ENCODE results near the gene RBFOX2.
"Not testable (repeated sequence)": the region's sequence is repeated elsewhere in the genome, so short reads cannot be mapped to it uniquely, and the experiment has no call there.

Gene RBFOX2

GRCh38 chr22:36008565-36008964 lies 20.1 kb downstream of the RBFOX2 start:
- no peaks in the 10 kb centered on the region for H3K9me3 ChIP-seq (ENCODE audit: control insufficient read depth, insufficient read depth, low read length)
- no peaks in the 10 kb centered on the region for H3K36me3 ChIP-seq (ENCODE audit: insufficient read depth, low read length)
- H3K9ac ChIP-seq (ENCODE audit: low read depth, low read length): no peak overlapping the region
- H3K4me1 ChIP-seq (ENCODE audit: insufficient read depth, low read length): peaks cover 3% of the 10 kb centered on the region; the same call in 1 of the 2 replicates

GRCh38 chr22:36008131-36008530 lies 20.5 kb downstream of the RBFOX2 start:
- Histone ChIP-seq H3K9me3 (ENCODE audit: control insufficient read depth, insufficient read depth, low read length) (no peaks in the 10 kb centered on the region), H3K4me1 (ENCODE audit: insufficient read depth, low read length) (peaks cover 3% of the 10 kb centered on the region; the same call in 1 of the 2 replicates), H3K36me3 (ENCODE audit: insufficient read depth, low read length) (no peaks in the 10 kb centered on the region), H3K9ac (ENCODE audit: low read depth, low read length) (no peak overlapping the region)

GRCh38 chr22:36003972-36004674 lies 24.5 kb downstream of the RBFOX2 start:
- Histone ChIP-seq H3K36me3 (ENCODE audit: insufficient read depth, low read length) (no peaks in the 10 kb centered on the region), H3K9ac (ENCODE audit: low read depth, low read length) (no peak overlapping the region), H3K4me1 (ENCODE audit: insufficient read depth, low read length) (peaks cover 3% of the 10 kb centered on the region; the same call in 1 of the 2 replicates), H3K9me3 (ENCODE audit: control insufficient read depth, insufficient read depth, low read length) (no peaks in the 10 kb centered on the region)

- H3K4me1 ChIP-seq (ENCODE audit: insufficient read depth, low read length): peaks cover under 1% of the 10 kb centered on the region; the same call in 1 of the 2 replicates
- H3K9me3 ChIP-seq (ENCODE audit: control insufficient read depth, insufficient read depth, low read length): no peaks in the 10 kb centered on the region
- H3K9ac ChIP-seq (ENCODE audit: low read depth, low read length): no peak overlapping the region
- no peaks in the 10 kb centered on the region for H3K36me3 ChIP-seq (ENCODE audit: insufficient read depth, low read length)
These were observed 25.8 kb downstream of the RBFOX2 start for GRCh38 chr22:36002718-36003260.

GRCh38 chr22:36002084-36002483 lies 26.5 kb downstream of the RBFOX2 start:
- Histone ChIP-seq H3K36me3 (ENCODE audit: insufficient read depth, low read length) (no peaks in the 10 kb centered on the region), H3K9me3 (ENCODE audit: control insufficient read depth, insufficient read depth, low read length) (no peaks in the 10 kb centered on the region), H3K4me1 (ENCODE audit: insufficient read depth, low read length) (peaks cover 6% of the 10 kb centered on the region; the same call in 1 of the 2 replicates), H3K9ac (ENCODE audit: low read depth, low read length) (no peak overlapping the region)

- H3K36me3 ChIP-seq (ENCODE audit: insufficient read depth, low read length): peaks cover 3% of the 10 kb centered on the region
- H3K9me3 ChIP-seq (ENCODE audit: control insufficient read depth, insufficient read depth, low read length): no peaks in the 10 kb centered on the region
- H3K4me1 ChIP-seq (ENCODE audit: insufficient read depth, low read length): peaks cover 11% of the 10 kb centered on the region; the same call in 1 of the 2 replicates
- no peak overlapping the region for H3K9ac ChIP-seq (ENCODE audit: low read depth, low read length)
These were observed 29.9 kb downstream of the RBFOX2 start for GRCh38 chr22:35998748-35999147.

- Histone ChIP-seq H3K9ac (ENCODE audit: low read depth, low read length) (no peak overlapping the region), H3K36me3 (ENCODE audit: insufficient read depth, low read length) (peaks cover 3% of the 10 kb centered on the region), H3K4me1 (ENCODE audit: insufficient read depth, low read length) (peaks cover 11% of the 10 kb centered on the region; the same call in 1 of the 2 replicates), H3K9me3 (ENCODE audit: control insufficient read depth, insufficient read depth, low read length) (no peaks in the 10 kb centered on the region)
These were observed 31.2 kb downstream of the RBFOX2 start for GRCh38 chr22:35997438-35997837.

GRCh38 chr22:35996596-35996995 lies 32.0 kb downstream of the RBFOX2 start:
- Histone ChIP-seq H3K36me3 (ENCODE audit: insufficient read depth, low read length) (peaks cover 3% of the 10 kb centered on the region), H3K9me3 (ENCODE audit: control insufficient read depth, insufficient read depth, low read length) (no peaks in the 10 kb centered on the region), H3K4me1 (ENCODE audit: insufficient read depth, low read length) (peaks cover 11% of the 10 kb centered on the region; the same call in 1 of the 2 replicates), H3K9ac (ENCODE audit: low read depth, low read length) (no peak overlapping the region)

- peaks cover 11% of the 10 kb centered on the region; the same call in 1 of the 2 replicates for H3K4me1 ChIP-seq (ENCODE audit: insufficient read depth, low read length)
- no peak overlapping the region for H3K9ac ChIP-seq (ENCODE audit: low read depth, low read length)
These were observed 32.9 kb downstream of the RBFOX2 start for GRCh38 chr22:35995772-35996171.

GRCh38 chr22:35995348-35995747 lies 33.3 kb downstream of the RBFOX2 start:
- Histone ChIP-seq H3K9me3 (ENCODE audit: control insufficient read depth, insufficient read depth, low read length) (no peaks in the 10 kb centered on the region), H3K4me1 (ENCODE audit: insufficient read depth, low read length) (peaks cover 11% of the 10 kb centered on the region; the same call in 1 of the 2 replicates), H3K36me3 (ENCODE audit: insufficient read depth, low read length) (peaks cover 3% of the 10 kb centered on the region), H3K9ac (ENCODE audit: low read depth, low read length) (no peak overlapping the region)

More at GRCh38 chr22:35995772-35996171, 32.9 kb downstream of the RBFOX2 start:
- Histone ChIP-seq H3K9me3 (ENCODE audit: control insufficient read depth, insufficient read depth, low read length) (no peaks in the 10 kb centered on the region), H3K36me3 (ENCODE audit: insufficient read depth, low read length) (peaks cover 3% of the 10 kb centered on the region)

- not testable (repeated sequence) for H3K9ac ChIP-seq (ENCODE audit: low read depth, low read length); H3K9me3 ChIP-seq (ENCODE audit: control insufficient read depth, insufficient read depth, low read length); H3K36me3 ChIP-seq (ENCODE audit: insufficient read depth, low read length)
- H3K4me1 ChIP-seq (ENCODE audit: insufficient read depth, low read length): peaks cover 11% of the 10 kb centered on the region; the same call in 1 of the 2 replicates
These were observed 34.9 kb downstream of the RBFOX2 start for GRCh38 chr22:35993727-35994126.

GRCh38 chr22:35993048-35993714 lies 35.4 kb downstream of the RBFOX2 start:
- H3K9ac ChIP-seq (ENCODE audit: low read depth, low read length): no peak overlapping the region
- H3K36me3 ChIP-seq (ENCODE audit: insufficient read depth, low read length): peaks cover 3% of the 10 kb centered on the region
- peaks cover 11% of the 10 kb centered on the region; the same call in 1 of the 2 replicates for H3K4me1 ChIP-seq (ENCODE audit: insufficient read depth, low read length)
- H3K9me3 ChIP-seq (ENCODE audit: control insufficient read depth, insufficient read depth, low read length): no peaks in the 10 kb centered on the region

GRCh38 chr22:35991168-35991567 lies 37.5 kb downstream of the RBFOX2 start:
- H3K9ac ChIP-seq (ENCODE audit: low read depth, low read length): no peak overlapping the region

GRCh38 chr22:35988030-35988429 lies 40.6 kb downstream of the RBFOX2 start:
- peaks cover 2% of the 10 kb centered on the region; the same call in 1 of the 2 replicates for H3K36me3 ChIP-seq (ENCODE audit: insufficient read depth, low read length)
- H3K9me3 ChIP-seq (ENCODE audit: control insufficient read depth, insufficient read depth, low read length): no peaks in the 10 kb centered on the region
- H3K9ac ChIP-seq (ENCODE audit: low read depth, low read length): no peak overlapping the region
- H3K4me1 ChIP-seq (ENCODE audit: insufficient read depth, low read length): peaks cover 5% of the 10 kb centered on the region; the same call in 1 of the 2 replicates

More at GRCh38 chr22:35991168-35991567, 37.5 kb downstream of the RBFOX2 start:
- Histone ChIP-seq H3K9me3 (ENCODE audit: control insufficient read depth, insufficient read depth, low read length) (no peaks in the 10 kb centered on the region), H3K4me1 (ENCODE audit: insufficient read depth, low read length) (peaks cover 10% of the 10 kb centered on the region), H3K36me3 (ENCODE audit: insufficient read depth, low read length) (peaks cover 3% of the 10 kb centered on the region)
